IMR-90 (cell line): ENCODE data around the gene BCAT1.

ENCODE experiments used
- BHLHE40 ChIP-seq: fragments of 150-350 bp; IDR thresholded peaks from 2 replicates; pipeline ENCODE4 v1.6.1; 2016; ENCODE audit warnings: mild to moderate bottlenecking, low read depth, low read length
- CTCF ChIP-seq: conservative IDR thresholded peaks from 2 replicates; pipeline ENCODE4 v1.5.1; 2012; ENCODE audit warnings: mild to moderate bottlenecking, low read depth, low read length, improper control_type of control experiment
- FOS ChIP-seq: fragments of 150-350 bp; IDR thresholded peaks from 2 replicates; pipeline ENCODE4 v1.6.1; 2016; ENCODE audit warnings: low read depth, low read length
- MAFK ChIP-seq: IDR thresholded peaks from 2 replicates; pipeline ENCODE4 v1.6.1; 2012; ENCODE audit warnings: low read depth, low read length, improper control_type of control experiment
- MXI1 ChIP-seq: IDR thresholded peaks from 2 replicates; pipeline ENCODE4 v1.6.1; 2012; ENCODE audit warnings: low read depth, mild to moderate bottlenecking, low read length, moderate library complexity, borderline replicate concordance
- POLR2A ChIP-seq: IDR thresholded peaks from 2 replicates; pipeline ENCODE4 v1.6.1; 2012; ENCODE audit warnings: mild to moderate bottlenecking, low read depth, low read length
- RAD21 ChIP-seq: IDR thresholded peaks from 2 replicates; pipeline ENCODE4 v1.6.1; 2012; ENCODE audit warnings: low read length, improper control_type of control experiment
- SMC3 ChIP-seq: fragments of 150-350 bp; IDR thresholded peaks from 2 replicates; pipeline ENCODE4 v1.6.1; 2016; ENCODE audit warnings: low read depth, mild to moderate bottlenecking, antibody characterized with exemption, low read length, moderate library complexity
- TF ChIP-seq, protein P1 (sequence below): fragments of 150-350 bp; IDR thresholded peaks from 2 replicates; pipeline ENCODE4 v1.6.1; 2017; ENCODE audit warnings: mild to moderate bottlenecking, antibody characterized with exemption, low read length, low read depth
- TF ChIP-seq, protein P2 (sequence below): fragments of 150-350 bp; IDR thresholded peaks from 2 replicates; pipeline ENCODE4 v1.6.1; 2016; ENCODE audit warnings: low read depth, mild to moderate bottlenecking, low read length, moderate library complexity, borderline replicate concordance

- no peak for TF ChIP-seq CTCF
- TF ChIP-seq RAD21 = no peak
- TF ChIP-seq MAFK = no peak
- TF ChIP-seq POLR2A = no peak
- TF ChIP-seq, protein P1, sequence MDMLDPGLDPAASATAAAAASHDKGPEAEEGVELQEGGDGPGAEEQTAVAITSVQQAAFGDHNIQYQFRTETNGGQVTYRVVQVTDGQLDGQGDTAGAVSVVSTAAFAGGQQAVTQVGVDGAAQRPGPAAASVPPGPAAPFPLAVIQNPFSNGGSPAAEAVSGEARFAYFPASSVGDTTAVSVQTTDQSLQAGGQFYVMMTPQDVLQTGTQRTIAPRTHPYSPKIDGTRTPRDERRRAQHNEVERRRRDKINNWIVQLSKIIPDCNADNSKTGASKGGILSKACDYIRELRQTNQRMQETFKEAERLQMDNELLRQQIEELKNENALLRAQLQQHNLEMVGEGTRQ = no peak
- TF ChIP-seq FOS = no peak
- no peak for TF ChIP-seq BHLHE40
- no peak for TF ChIP-seq MXI1
- TF ChIP-seq, protein P2, sequence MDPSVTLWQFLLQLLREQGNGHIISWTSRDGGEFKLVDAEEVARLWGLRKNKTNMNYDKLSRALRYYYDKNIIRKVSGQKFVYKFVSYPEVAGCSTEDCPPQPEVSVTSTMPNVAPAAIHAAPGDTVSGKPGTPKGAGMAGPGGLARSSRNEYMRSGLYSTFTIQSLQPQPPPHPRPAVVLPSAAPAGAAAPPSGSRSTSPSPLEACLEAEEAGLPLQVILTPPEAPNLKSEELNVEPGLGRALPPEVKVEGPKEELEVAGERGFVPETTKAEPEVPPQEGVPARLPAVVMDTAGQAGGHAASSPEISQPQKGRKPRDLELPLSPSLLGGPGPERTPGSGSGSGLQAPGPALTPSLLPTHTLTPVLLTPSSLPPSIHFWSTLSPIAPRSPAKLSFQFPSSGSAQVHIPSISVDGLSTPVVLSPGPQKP = no peak
- TF ChIP-seq SMC3 = no peak
These were observed 67.1 kb downstream of the BCAT1 start for GRCh38 chr12:24881724-24882371.
